ENCODE measurements around the gene ACKR3.

Gene ACKR3

GRCh38 chr2:236568068-236568921 is 1.3 kb upstream of the ACKR3 start:
- peak in 2 of 3 experiments; percentile 31 to 40 for DNase-seq (ENCODE audit: low read depth in 2 of 3, low spot score in 2 of 3)

- no peak for DNase-seq (ENCODE audit: low read depth in 2 of 3, low spot score in 2 of 3)
These were observed 578 bp upstream of the ACKR3 start for GRCh38 chr2:236568922-236569572.

GRCh38 chr2:236570081-236570868 is 650 bp downstream of the ACKR3 start:
- DNase-seq (ENCODE audit: low read depth in 2 of 3, low spot score in 2 of 3): no peak

- DNase-seq (ENCODE audit: low read depth in 2 of 3, low spot score in 2 of 3): no peak
These were observed 1.5 kb downstream of the ACKR3 start for GRCh38 chr2:236571145-236571544.

- DNase-seq (ENCODE audit: low read depth in 2 of 3, low spot score in 2 of 3): no peak
These were observed 2.9 kb downstream of the ACKR3 start for GRCh38 chr2:236572482-236572881.

- DNase-seq (ENCODE audit: low read depth in 2 of 3, low spot score in 2 of 3): no peak
These were observed 3.7 kb downstream of the ACKR3 start for GRCh38 chr2:236573066-236573929.

GRCh38 chr2:236574000-236574399 is 4.4 kb downstream of the ACKR3 start:
- DNase-seq (ENCODE audit: low read depth in 2 of 3, low spot score in 2 of 3): no peak

- no peak for DNase-seq (ENCODE audit: low read depth in 2 of 3, low spot score in 2 of 3)
These were observed 5.0 kb downstream of the ACKR3 start for GRCh38 chr2:236574424-236575145.

- DNase-seq (ENCODE audit: low read depth in 2 of 3, low spot score in 2 of 3): no peak
These were observed 5.9 kb downstream of the ACKR3 start for GRCh38 chr2:236575510-236575909.

- DNase-seq (ENCODE audit: low read depth in 2 of 3, low spot score in 2 of 3): no peak
These were observed 6.5 kb downstream of the ACKR3 start for GRCh38 chr2:236576087-236576486.

- DNase-seq (ENCODE audit: low read depth in 2 of 3, low spot score in 2 of 3): no peak
These were observed 7.3 kb downstream of the ACKR3 start for GRCh38 chr2:236576953-236577352.

GRCh38 chr2:236577481-236578410 is 8.1 kb downstream of the ACKR3 start:
- no peak for DNase-seq (ENCODE audit: low read depth in 2 of 3, low spot score in 2 of 3)

GRCh38 chr2:236578411-236578846 is 8.8 kb downstream of the ACKR3 start:
- no peak for DNase-seq (ENCODE audit: low read depth in 2 of 3, low spot score in 2 of 3)

- no peak for DNase-seq (ENCODE audit: low read depth in 2 of 3, low spot score in 2 of 3)
These were observed 9.6 kb downstream of the ACKR3 start for GRCh38 chr2:236579048-236579745.

- no peak for DNase-seq (ENCODE audit: low read depth in 2 of 3, low spot score in 2 of 3)
These were observed 10.2 kb downstream of the ACKR3 start for GRCh38 chr2:236579746-236580315.

GRCh38 chr2:236580746-236581355 is 11.2 kb downstream of the ACKR3 start:
- DNase-seq (ENCODE audit: low read depth in 2 of 3, low spot score in 2 of 3): no peak

- no peak for DNase-seq (ENCODE audit: low read depth in 2 of 3, low spot score in 2 of 3)
These were observed 11.9 kb downstream of the ACKR3 start for GRCh38 chr2:236581546-236581945.

GRCh38 chr2:236582968-236583367 is 13.3 kb downstream of the ACKR3 start:
- no peak for DNase-seq (ENCODE audit: low read depth in 2 of 3, low spot score in 2 of 3)
